Pancreas (tissue), 10 donors: ENCODE data around the gene RND3. TPM values are rescaled to one million over a fixed set of nuclear protein-coding genes. Genes with fewer than 3 reads are reported as not detected.

ENCODE experiments used
- ATAC-seq, 4 donors: fragments of 200-7000 bp; cut with Tn5 transposase; one replicate each; pipeline versions ENCODE4 v1.8.0 to v1.9.1; 2020; ENCODE audit warnings: mild to moderate bottlenecking in 4 of 4, moderate library complexity in 4 of 4
- DNase-seq, 6 donors: peaks; one replicate each; pipeline ENCODE4 v3.0.0-alpha.2; 2020
- FAIRE-seq: peaks from 2 replicates; lab custom pipeline; 2012; peaks lifted over from hg19 to GRCh38; lab: Jason Lieb, UNC
- H3K27ac ChIP-seq, 4 donors: fragments of 200-600 bp; sonication (generic); 1 replicate in 3 of 4; 2 replicates in 1 of 4; pipeline versions ENCODE4 v1.5.0 to v1.8.0; 2020
- H3K27me3 ChIP-seq, 4 donors: fragments of 200-600 bp; one replicate each; pipeline ENCODE4 v1.8.0; 2021
- H3K36me3 ChIP-seq, 3 donors: fragments of 200-600 bp; sonication (generic) in 1 of 3; one replicate each; pipeline versions ENCODE4 v1.5.0 to v1.8.0; 2020 to 2021
- H3K4me1 ChIP-seq, 3 donors: fragments of 200-600 bp; one replicate each; pipeline ENCODE4 v1.8.0; 2021
- H3K4me3 ChIP-seq, 4 donors: fragments of 200-600 bp; sonication (generic) in 2 of 4; one replicate each; pipeline versions ENCODE4 v1.5.0 to v1.8.0; 2020 to 2021
- H3K9me3 ChIP-seq, 4 donors: fragments of 200-600 bp; one replicate each; pipeline ENCODE4 v1.8.0; 2021
- whole genome bisulfite sequencing, 2 donors: extraction: QIAGEN DNeasy Blood & Tissue Kit; methylation state at CpG; one replicate each; pipeline ENCODE4 v1.1.7; 2013; 5-methylcytosine and 5-hydroxymethylcytosine counted together
- intact Hi-C, 3 donors: fragments of 100-400 bp; cut with DNase I; formaldehyde crosslinking; loops; one replicate each; pipeline versions ENCODE4 v1.11.1 to v1.14.2; 2022
- polyA plus RNA-seq, 2 donors: library from polyadenylated mRNA; stranded (reverse); fragments of 200-250 nt; gene quantifications; one replicate each; pipeline ENCODE4 v1.2.3, GENCODE V29; 2013
- total RNA-seq, 6 donors: library from RNA; stranded (reverse); fragmentation: NEBNext Ultra II Directional in 4 of 6; extraction: Animal tissue kit (Norgen Biotek cat#: 25700) in 4 of 6; gene quantifications; one replicate each; pipeline versions ENCODE4 v1.2.1 to v1.2.4, GENCODE V29; 2021 to 2023
- TF ChIP-seq, protein P1 (sequence below), 4 donors: fragments of 200-600 bp; sonication (generic) in 3 of 4; IDR thresholded peaks; one replicate each; pipeline versions ENCODE4 v1.5.0 to v1.8.0; 2021; ENCODE audit warnings: antibody characterized with exemption in 4 of 4
- donor health status: healthy with polysubstance abuse.
- donor health status: DM: no; HTN: no; CAD: no; lungs with moderate emphysema.
- donor health status: DM: no; HTN: no; CAD: no.
- donor health status: control.
- donor health status: control.
- donor health status: Bipolar disorder and iron deficiency.
- donor health status: DM: yes; HTN: yes; CAD: no.
- donor health status: DM: no; HTN: no; CAD: no.
- donor health status: DM: no; HTN: no; CAD: no.
- donor health status: DM: yes; HTN: yes; CAD: no.

The RND3 gene
- total and polyA plus RNA-seq, 8 donors = 3.9 to 9.8 (median 4.7) TPM

DNA sequence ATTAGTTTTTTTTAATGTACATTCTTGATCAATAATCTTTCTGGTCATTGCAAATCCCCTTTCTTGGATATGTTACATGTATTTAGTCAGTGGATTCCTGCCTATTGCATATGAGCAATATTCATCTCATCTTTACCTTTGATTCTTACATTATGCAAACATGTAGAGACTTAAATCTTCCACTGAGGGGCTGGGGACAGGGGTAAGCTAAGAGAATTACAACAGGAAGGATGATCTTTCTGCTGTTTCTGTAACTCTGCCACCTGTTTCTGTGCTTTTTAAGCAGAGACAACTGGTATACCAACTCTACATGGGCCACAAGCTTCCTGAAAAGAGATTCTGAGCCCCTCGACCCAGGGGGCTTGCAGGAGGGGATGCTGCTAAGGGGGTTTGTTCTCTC lies 68.6 kb downstream of the RND3 start:
- no peak overlapping the region for H3K4me3 ChIP-seq
- no peaks in the 10 kb centered on the region for H3K9me3 ChIP-seq
- H3K27ac ChIP-seq = no peak overlapping the region
- TF ChIP-seq, protein P1, sequence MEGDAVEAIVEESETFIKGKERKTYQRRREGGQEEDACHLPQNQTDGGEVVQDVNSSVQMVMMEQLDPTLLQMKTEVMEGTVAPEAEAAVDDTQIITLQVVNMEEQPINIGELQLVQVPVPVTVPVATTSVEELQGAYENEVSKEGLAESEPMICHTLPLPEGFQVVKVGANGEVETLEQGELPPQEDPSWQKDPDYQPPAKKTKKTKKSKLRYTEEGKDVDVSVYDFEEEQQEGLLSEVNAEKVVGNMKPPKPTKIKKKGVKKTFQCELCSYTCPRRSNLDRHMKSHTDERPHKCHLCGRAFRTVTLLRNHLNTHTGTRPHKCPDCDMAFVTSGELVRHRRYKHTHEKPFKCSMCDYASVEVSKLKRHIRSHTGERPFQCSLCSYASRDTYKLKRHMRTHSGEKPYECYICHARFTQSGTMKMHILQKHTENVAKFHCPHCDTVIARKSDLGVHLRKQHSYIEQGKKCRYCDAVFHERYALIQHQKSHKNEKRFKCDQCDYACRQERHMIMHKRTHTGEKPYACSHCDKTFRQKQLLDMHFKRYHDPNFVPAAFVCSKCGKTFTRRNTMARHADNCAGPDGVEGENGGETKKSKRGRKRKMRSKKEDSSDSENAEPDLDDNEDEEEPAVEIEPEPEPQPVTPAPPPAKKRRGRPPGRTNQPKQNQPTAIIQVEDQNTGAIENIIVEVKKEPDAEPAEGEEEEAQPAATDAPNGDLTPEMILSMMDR (IDR thresholded peaks at IDR 0.05) = no peak
- H3K4me1 ChIP-seq = no peaks in the 10 kb centered on the region
- no peaks in the 10 kb centered on the region for H3K27me3 ChIP-seq
- H3K36me3 ChIP-seq = no peaks in the 10 kb centered on the region
- no peak for FAIRE-seq
- ATAC-seq = no peak
- DNase-seq = no peak
- 36 to 37% methylated on average over 1 of the region's 1 CpG for WGBS, 2 donors
- intact Hi-C loops = no loop called here
